ENCODE data around the gene LRMDA.

LRMDA gene

DNA sequence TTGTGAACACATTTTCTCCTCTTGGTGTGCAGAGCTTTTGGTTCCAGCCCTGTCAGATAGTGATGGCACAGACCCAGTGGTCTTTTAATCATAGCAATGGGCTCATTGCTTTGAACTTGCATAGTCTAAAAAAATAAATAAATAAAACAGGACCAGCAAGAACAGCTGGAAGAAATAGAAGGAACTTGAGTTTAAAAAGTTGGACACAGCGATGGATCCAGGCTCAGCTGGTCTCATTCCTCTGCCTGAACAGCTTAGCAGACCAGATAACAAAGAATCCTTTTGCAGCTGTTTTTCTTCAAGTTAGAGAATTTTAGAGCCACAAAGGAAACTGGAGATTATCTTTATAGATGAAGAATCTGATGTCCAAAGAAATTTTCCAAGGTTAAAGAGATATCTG is 1005.6 kb downstream of the LRMDA start:
- peak; percentile 42 for DNase-seq

DNA sequence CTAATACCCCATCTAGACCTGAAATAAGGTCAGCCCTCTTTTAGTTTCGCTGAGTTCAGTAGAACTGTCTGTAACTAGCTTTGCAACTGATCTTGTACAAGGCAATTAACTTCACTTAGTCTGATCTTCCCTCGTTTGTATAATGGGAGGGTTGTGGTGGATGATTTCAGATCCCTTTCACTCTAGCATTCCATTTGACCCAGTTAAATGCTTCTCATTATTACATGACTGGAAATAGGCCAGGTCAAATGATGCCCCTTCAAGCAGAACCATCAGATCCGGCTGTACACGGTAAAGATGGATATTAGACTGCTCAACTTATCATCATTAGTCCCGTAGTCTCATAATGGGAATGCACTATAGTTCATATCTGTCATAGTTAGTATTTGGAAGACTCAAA is 1009.0 kb downstream of the LRMDA start:
- no peak for DNase-seq

DNA sequence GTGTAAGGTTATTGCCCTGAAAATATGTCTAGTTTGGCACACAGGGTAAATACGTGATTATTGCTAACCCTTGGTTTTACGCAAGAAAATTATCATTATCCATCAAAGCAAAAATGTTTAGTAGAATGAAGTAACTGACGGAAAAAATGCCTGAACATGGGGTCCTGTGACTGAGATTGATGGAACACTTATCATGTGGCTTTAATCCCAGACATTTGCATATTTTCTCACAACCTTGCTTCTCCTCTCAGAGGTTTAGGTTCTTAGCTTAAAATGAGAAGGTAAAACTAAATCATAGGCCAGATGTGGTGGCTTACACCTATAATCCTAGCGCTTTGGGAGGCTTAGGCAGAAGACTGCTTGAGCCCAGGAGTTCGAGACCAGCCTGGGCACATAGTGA is 1010.7 kb downstream of the LRMDA start:
- DNase-seq = no peak

DNA sequence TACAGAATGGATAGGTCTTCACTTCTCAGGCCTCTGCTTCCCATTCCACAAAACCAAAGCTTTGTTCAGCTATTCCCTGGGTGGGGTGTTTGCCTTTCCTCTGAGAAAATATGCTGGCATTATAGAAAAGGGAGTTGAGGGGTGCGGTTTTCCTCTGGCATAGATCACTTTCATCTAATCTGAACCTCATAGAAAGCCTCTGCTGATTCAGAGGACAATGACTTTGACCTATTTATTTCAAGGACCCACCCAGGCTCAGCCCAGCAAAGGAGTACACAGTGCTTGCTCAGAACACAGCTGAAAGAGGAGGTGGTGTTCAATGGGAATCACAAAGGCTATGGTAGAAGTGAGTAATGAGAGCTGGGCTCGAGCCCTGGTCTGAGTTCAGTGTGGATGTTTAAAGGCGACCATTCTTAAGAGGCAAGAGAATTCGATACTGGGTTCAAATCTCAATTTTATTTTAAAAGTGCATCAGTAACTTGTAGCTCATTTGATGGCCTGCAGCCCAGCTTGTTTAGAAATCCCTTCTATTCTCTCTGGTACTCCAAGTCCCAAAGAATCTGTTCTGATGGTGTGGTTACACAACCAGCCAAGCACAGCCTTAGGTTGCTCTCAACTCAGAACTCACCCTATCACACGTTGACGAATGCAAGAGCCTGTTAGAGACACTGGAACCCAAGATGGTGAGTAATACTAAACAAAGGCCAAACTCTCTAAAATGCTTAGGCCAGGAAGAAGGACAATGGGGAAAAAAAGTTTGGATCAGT is 1012.8 kb downstream of the LRMDA start:
- DNase-seq = no peak

DNA sequence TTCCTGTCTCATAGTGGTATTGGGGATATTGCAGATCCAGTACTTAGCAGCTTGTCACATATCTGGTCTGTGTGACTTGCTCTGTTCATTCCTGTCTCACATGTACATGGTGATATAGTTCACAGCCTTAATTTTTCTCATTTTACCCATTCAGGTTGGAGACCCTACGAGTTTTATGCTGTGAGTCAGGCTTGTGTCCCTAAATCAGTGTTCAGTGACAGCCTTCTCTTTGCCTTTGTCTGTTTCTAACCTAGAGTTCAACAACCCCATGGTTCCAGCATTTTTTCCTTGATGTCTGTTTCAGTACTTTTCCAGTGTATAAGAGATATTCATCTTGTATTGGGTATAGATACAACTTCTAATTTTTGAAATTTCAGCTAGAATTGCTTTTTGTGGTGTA is 1016.2 kb downstream of the LRMDA start:
- DNase-seq = no peak

DNA sequence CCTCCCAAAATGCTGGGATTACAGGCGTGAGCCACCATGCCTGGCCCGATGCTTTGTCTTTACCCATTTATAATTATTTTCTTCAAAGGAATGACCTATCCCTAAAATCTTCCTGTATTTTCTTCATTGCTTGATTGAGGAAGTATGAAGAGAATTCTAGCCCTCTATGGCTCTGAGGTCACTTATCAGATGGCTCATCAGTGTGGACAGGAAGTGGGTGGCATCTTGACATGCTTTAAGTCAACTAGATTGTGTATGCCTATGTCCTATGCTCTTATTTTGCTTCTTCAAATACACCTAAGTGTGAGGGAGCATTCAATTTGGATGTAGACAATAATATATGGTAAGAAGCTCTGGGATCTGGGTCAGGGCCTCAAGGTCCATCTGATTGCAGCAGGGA is 1020.5 kb downstream of the LRMDA start:
- DNase-seq = no peak

DNA sequence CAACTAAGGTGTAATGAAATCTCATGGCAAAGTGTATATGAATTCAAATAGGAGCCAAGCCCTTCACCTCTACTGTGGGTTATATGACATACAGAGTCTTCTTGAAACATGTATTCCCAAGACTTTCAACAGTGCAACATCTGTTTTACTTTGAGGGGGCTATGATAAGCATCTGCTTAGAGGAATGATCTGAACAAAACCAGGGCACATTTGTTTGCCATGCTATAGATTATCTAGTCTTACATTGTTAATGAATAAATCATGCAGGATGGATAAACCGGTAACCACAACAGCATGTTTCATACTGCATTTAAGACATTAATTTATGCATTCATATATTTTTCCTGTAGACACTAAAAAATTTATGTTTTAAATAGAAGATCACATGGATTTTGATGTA is 1021.9 kb downstream of the LRMDA start:
- no peak for DNase-seq

DNA sequence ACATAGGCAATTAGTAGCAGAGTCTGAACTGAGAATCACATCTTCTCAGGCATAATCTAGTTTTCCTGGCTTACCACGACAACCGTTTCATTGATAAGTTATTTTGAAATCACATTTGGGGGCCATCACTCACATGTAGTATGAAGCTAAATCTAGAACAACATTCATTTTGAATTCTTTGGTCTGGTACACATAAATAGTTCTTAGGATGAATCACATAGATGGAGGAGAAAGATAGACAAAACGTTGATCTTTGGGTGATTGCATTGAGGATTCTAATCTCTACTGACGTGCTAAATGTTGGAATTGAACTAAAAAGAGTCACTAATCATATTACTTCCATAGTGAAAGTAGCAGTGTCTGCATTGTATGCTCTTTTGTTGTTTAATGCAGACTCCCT is 1022.6 kb downstream of the LRMDA start:
- no peak for DNase-seq

DNA sequence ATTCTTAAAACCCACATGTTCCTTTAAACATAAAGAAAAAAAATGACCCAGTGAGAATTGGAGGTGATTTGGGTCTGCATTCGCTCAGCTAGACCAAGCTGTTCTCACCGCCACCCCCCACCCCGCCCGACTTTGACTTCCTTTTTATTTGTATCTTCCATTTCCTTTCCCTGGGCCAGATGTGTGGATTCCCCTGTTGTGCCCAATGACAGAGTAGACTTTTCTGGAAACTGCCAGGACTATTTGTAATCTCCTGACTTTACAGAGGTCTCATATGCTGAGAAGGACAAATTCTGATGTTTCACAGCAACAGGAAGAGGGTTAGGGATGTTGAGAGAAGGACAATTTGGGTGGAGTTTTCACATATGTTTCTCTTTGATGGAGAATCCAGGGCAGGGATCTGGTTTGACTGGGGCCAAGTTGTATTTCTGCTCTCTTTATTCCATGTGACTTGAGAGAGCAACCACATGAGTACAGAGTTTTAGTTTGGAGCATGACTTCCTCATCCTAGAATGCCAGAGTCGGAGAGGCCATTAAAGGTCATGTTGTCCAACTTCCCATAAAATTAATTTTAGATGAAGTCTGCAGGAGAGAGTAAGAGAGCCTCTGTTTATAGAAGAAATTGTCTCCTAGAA is 1023.2 kb downstream of the LRMDA start:
- no peak for DNase-seq

DNA sequence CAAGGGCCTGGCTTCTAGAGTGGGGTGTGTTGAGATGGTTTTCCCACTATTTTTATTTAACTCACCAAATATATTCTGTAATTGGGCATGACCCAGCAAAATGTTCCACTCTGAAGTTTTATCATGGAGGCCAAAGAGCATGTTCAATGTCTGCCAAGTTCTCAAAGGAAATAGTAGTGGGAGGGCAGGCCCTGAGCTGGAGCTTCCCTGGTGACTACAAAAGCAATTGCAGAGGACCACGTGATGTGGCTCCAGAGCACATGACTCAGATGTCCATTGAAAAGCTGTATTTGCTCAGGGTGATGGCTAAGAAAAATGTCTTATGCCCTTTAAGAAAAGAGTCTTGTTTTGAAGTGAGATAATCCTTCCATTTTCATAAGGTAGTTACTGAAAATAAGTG is 1024.8 kb downstream of the LRMDA start:
- DNase-seq = no peak

DNA sequence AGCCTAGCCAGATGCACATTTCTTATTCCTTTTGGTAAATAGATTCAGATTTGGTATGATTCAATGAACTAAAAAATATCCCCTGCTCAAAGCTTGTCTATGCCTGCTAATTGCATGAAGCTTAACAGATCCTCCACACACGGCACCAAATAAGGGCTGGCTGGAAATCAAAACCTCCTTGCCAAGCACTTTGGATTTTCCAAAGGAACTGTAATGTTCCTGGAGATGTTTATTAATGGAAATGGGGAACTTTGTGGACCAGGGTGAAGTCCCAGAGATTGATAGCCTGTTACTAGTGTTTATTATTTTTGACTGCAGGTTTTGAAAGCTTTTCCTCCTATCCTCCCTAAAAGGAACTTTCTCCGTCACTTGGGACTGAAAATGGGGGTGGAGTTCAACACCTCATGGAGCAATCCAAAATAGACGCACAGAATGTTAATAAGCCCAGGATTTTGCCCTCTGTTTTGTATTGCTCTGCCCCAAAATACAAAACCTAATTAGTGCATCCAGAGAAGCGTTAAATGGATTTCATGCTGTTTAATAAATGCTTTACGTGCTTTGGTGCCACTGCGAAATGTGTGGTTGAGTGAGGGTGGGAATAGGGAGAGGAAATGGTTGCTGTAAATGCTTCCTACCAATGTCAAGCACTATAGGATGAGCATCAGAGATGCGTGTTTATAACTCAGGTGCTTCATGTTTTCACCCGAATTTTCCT is 1027.7 kb downstream of the LRMDA start:
- no peak for DNase-seq

DNA sequence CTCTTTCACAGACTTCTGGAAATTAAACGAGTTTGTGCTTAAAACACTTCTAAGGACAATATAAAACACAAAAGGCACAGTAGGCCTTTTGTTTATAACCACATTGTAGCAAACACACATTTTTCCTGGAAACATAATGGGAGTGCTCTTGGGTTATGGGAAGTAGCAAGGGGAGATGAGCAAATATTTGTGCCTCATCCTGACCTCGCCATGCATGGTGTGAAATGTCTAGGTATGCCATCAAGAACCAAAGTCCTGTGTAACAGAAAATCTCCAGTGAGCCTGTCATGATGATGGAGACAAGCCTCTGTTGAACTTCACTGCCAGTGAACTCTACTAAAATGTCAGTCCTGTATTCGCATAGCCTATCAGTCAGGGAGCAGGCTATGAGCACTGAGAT is 1029.6 kb downstream of the LRMDA start:
- DNase-seq = no peak

DNA sequence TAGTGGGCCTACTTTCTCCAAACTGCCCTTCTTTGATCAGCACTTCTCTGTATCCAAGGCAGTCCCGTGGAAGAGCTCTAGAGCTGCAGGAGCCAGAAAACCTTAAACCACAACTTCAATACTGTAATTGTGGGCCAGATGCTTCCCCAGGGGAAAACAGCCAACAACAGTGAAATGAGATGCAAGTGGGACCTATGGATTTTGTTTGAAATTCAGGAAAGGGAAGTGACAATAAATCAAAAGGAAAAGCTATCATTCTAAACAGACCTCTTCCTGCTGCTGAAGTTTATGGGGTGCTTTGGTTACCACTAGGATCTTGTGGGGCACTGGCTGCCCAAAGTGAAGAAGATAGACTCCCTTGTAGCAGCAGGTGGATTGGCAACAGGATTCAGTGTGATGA is 1031.7 kb downstream of the LRMDA start:
- DNase-seq = peak; percentile 27

DNA sequence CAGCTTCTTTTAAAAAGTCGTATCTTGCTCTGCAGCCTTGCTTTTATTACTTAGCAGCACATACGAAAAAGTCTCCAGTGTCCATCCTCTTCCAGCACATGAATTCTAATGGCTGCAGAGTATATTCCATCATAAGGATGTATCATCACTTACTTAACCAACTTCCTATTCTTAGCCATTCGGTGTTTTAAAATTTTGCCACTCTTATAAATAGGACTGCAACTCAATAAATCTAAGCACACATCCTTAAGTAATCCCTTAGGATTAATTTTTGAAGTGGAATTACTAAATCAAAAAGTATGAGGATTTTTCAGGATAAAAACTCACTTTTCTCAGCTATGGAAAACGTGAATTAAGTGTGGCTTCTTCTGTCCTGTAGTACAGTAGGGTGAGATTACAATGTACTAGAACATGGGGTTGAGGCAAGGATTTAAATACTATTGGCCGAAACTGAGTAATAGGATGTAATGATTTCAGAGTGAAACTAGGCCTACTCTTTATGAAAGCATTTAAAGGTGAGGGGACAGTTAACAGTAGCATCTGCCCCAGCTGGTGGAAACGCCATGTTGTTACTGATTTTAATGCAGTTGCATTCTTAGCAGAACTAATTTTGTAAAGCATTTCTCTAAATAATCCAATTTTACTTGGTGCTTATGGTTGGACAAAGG is 1035.5 kb downstream of the LRMDA start:
- no peak for DNase-seq

DNA sequence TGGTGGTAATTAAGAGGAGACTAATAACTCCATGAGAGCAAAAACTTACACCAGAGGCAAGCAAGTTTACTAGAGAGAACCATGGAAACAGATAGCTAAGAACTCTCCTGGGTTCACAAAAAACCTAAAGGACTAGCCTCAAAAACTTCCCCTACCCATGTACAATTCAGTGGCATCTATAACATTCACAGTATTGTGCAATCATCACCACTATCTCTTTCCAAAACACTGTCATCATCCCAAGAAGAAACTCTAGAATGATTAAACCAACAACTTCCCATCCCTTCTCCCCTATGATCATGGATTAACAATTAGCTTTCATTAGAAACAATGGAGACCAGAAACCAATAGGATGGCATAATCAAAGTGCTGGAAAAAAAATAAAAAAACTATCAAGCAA is 1038.3 kb downstream of the LRMDA start:
- DNase-seq = no peak

DNA sequence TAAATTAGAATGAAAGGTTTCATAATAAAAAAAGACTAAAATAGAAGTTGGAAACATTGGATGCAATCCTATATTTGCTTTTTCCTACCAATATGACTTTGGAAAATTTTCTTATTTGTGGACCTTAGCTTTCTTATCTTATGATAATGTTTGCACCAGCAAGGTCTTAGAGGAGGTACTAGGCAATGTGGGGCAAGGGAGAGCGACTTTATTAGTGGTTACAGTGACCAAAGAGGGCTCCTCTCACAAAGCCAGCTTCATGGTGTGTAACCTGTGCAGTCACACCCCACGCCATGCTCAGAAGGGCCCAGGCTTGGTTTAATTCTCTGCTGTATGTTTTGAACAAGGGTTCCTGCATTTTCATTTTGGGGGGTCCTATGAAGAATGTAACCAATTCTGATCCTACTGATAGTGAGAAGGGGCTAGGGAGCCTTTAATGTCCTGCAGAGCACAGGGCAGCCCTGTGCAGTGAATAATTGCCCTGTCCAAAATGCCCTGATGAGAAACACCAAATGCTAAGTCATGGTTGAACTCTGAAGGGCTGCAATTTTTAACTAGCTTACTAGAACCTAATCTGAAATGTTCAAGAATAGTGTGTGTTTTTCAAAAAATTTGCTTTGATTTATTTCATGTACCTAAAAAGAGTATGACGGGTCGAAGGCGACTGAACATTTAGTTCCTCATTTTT is 1047.8 kb downstream of the LRMDA start:
- DNase-seq = no peak

DNA sequence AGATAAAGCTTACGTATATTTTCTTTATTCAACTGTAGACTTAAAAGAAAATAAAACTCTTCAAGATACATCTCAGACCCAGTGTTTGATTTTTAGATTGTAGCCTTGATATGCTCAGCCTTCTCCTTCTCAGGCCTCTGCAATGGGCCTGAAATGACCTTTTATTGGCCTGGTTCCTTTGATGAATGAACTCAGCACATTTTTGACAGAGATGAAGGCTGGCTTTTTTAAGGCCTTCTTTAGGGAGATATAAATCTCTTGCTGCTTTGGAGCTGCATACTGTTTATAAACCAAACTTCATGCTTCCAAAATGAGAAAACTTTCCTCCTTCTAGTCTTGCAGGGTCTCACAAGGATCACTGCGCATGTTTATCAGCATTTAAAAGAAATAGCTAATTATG is 1049.8 kb downstream of the LRMDA start:
- DNase-seq = no peak

DNA sequence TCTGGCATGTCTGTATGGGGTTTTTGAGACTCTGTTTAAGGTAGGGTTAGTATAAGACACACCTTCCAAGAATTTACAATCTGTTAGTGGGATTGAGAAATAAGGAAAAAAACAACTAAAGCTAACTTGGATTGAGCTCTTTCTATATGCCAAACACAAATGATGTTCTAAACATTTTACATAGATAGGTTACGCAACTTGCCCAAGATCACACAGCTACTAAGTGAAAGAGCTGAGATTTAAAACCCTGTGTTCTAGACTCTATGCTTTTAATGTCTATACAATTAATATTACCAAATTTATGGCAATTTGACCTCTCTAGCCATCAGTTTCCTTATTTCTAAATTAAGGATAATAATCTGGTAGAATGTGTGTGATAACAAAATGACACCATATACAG is 1056.2 kb downstream of the LRMDA start:
- DNase-seq = no peak

DNA sequence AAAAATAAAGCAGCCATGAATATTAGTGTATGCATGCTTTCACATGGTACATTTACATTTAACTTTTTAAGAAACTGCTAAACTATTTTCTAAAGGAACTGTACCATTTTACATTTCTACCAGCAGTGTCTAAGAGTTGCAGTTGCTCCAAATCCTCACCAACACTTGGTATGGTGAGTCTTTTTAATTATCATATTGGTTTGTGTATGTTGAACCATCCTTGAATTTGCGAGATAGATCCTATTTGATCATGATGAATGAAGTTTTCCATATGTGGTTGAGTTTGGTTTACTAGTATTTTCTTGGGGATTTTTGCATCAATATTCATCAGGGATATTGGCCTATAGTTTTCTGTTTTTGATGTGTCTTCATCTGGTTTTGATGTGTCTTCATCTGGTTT is 1057.2 kb downstream of the LRMDA start:
- no peak for DNase-seq

DNA sequence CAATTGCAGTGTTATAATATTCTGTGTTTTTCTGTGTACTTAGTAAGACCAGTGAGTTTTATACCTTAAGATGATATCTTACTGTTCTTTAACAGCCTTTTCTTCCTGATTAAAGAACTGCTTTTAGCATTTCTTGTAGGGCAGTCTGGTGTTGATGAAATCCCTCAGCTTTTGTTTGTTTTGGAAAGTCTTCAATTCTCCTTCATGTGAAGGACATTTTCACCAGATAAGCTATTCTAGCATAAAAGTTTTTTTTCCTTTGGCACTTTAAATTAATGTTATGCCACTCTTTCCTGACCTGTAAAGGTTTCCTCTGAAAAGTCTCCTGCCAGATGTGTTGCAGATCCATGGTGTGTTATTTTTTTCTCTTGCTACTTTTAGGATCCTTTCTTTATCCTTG is 1059.8 kb downstream of the LRMDA start:
- DNase-seq = no peak

DNA sequence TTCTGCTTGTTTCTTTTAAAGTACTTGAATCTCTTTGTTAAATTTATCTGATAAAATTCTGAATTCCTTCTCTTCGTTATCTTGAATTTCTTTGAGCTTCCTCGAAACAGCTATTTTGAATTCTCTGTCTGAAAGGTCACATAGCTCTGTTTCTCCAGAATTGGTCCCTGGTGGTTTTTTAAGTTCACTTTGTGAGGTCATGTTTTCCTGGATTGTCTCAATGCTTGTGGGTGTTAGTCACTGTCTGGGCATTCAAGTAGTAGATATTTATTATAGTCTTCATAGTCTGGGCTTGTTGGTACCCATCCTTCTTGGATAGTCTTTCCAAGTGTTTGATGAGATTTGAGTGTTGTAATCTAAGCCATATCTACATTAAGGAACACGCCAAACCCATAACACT is 1060.6 kb downstream of the LRMDA start:
- DNase-seq = no peak

DNA sequence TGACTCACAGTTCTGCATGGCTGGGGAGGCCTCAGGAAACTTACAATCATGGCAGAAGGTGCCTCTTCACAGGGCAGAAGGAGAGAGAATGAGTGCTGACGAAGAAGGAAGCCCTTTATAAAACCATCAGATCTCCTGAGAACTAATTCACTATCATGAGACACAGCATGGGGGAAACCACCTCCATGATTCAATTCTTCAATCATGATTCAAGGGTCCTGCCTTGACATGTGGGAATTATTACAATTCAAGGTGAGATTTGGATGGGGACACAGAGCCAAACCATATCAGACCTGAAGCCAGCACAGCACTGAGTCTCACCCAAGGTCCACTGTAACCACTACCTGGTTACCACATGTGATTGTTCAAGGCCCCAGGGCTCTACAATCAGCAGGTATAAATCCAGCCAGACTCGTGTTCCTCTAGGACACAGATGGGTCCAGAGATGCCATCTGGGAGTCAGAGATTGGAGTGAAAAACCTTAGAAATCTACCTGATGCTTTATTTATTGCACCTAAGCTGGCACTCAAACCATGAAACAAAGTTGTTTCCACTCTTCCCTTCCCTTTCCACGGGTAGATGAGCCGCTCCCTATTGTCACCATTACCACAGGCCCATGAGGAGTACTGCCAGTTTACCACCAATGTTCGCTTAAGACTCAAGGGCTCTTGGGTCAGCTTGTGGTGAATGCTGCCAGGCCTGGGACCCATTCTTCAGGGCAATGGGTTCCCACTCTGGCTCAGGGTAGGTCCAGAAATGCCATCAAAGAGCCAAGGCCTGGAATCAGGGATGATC is 1061.5 kb downstream of the LRMDA start:
- DNase-seq = no peak
